Skeletal muscle tissue (tissue), 4 donors: ENCODE data around the gene WSB2. TPM values are rescaled to one million over a fixed set of nuclear protein-coding genes. Genes with fewer than 3 reads are reported as not detected.

Experiments used
- H3K27ac ChIP-seq: one replicate; pipeline ENCODE4 v1.7.0; 2013; ENCODE audit warnings: mild to moderate bottlenecking, low read depth, low read length, inconsistent platforms
- H3K27me3 ChIP-seq, 3 donors: one replicate each; pipeline ENCODE4 v1.7.0; 2013; ENCODE audit warnings: low read length in 3 of 3; ENCODE audit not compliant: control insufficient read depth in 3 of 3, insufficient read depth in 3 of 3
- H3K36me3 ChIP-seq, 3 donors: one replicate each; pipeline ENCODE4 v1.7.0; 2013; ENCODE audit warnings: low read length in 3 of 3; ENCODE audit not compliant: control insufficient read depth in 3 of 3, insufficient read depth in 3 of 3
- H3K4me1 ChIP-seq, 3 donors: one replicate each; pipeline ENCODE4 v1.7.0; 2013; ENCODE audit warnings: low read length in 3 of 3, mild to moderate bottlenecking in 3 of 3; ENCODE audit not compliant: control insufficient read depth in 3 of 3, insufficient read depth in 3 of 3
- H3K4me3 ChIP-seq, 3 donors: one replicate each; pipeline ENCODE4 v1.7.0; 2013; ENCODE audit warnings: low read length in 3 of 3
- H3K9ac ChIP-seq, 3 donors: one replicate each; pipeline ENCODE4 v1.7.0; 2013; ENCODE audit warnings: low read length in 3 of 3, mild to moderate bottlenecking in 3 of 3, moderate library complexity in 2 of 3, low read depth in 1 of 3
- H3K9me3 ChIP-seq, 3 donors: one replicate each; pipeline ENCODE4 v1.7.0; 2013; ENCODE audit warnings: low read length in 3 of 3; ENCODE audit not compliant: control insufficient read depth in 3 of 3
- total RNA-seq: library from RNA; depleted of rRNA; stranded (reverse); fragments of >200 nt; gene quantifications from one replicate; pipeline ENCODE4 v1.2.3, GENCODE V29; 2014
- donor health status: Osteomylitis.

WSB2 gene
- total RNA-seq, 1 donor from 2014 or later: 96.6 TPM

DNA sequence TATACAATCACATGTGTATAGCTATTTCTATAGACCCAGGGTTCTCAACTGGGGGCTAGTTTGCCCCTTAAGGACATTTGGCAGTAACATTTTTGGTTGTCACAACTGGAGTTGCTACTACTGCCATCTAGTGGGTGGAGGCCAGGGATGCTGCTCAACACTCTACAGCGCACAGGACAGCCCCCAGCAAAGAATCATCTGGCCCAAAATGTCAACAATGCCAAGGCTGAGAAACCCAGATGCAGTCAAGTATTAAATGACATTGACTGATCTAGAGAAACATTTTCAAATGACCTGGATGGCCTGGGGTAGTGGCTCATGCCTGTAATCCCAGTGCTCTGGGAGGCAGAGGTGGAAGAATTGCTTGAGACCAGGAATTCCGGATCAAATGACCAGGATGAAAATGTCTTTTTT, 5.8 kb downstream of the WSB2 start:
- H3K9me3 ChIP-seq: no peaks in the 10 kb centered on the region
- H3K4me3 ChIP-seq: no peak overlapping the region
- peaks cover 39 to 48% (median 45%) of the 10 kb centered on the region in 3 donors for H3K4me1 ChIP-seq
- H3K27me3 ChIP-seq: no peaks in the 10 kb centered on the region
- H3K9ac ChIP-seq: no peak overlapping the region
- H3K27ac ChIP-seq: peak overlapping the region; percentile 46
- H3K36me3 ChIP-seq: peaks cover 2 to 5% (median 5%) of the 10 kb centered on the region in 3 donors

DNA sequence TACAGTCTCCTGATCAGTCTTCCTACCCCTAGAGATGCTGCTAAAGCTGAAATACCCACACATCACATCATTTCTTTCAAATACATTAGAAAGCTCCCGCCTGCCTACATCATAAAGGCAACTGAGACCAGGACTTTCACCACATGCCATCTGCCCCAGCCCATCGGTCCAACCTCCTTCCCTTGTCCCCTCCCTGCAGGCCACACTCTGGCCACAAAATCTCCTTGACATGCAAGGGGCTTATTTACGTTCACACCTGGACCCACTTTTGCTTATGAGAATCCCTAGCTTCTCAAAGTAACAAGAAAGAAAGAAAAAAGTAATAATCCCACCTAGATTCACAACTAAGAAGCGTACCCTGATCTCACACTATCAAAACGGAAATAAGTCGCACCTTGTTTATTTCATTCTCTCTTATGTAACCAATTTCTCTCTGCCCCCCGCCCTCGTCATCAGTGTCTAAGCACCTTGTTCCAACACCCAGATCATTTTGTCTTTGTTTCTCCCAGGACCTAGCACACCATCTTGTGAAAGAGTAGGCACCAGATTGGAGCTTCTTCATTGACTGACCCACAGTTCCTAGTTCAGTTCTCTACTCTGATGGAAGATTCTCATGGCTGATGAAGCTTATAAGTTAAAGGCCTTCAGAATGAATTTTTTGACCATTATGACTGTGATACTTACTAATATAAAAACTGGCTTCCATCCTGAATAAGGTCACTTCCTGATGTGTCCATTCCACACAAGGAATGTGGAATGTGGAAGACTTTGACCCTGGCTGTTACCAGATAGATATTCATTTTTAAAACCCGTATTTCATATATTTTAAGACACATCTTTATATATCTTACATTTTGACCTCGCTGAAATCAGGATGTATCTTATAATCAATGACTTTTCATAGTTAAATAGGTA, 7.7 kb downstream of the WSB2 start:
- no peaks in the 10 kb centered on the region for H3K9me3 ChIP-seq
- no peaks in the 10 kb centered on the region for H3K27me3 ChIP-seq
- peaks cover 29 to 42% (median 40%) of the 10 kb centered on the region in 3 donors for H3K4me1 ChIP-seq
- peak overlapping the region in 2 of 3 donors; percentile 18 to 34 for H3K9ac ChIP-seq
- peaks cover 2 to 9% (median 5%) of the 10 kb centered on the region in 3 donors for H3K36me3 ChIP-seq
- H3K4me3 ChIP-seq: peak overlapping the region in 2 of 3 donors; percentile 6 to 44
- H3K27ac ChIP-seq: peak overlapping the region; percentile 81

GRCh38 chr12:118052324-118053070, 8.5 kb downstream of the WSB2 start:
- no peaks in the 10 kb centered on the region for H3K9me3 ChIP-seq
- peak overlapping the region; percentile 81 for H3K27ac ChIP-seq
- peak overlapping the region; percentile 6 to 49 (median 44) for H3K4me3 ChIP-seq
- H3K36me3 ChIP-seq: peaks cover 7 to 9% (median 7%) of the 10 kb centered on the region in 3 donors
- H3K4me1 ChIP-seq: peaks cover 29 to 42% (median 40%) of the 10 kb centered on the region in 3 donors
- peak overlapping the region; percentile 18 to 62 (median 59) for H3K9ac ChIP-seq
- H3K27me3 ChIP-seq: no peaks in the 10 kb centered on the region

DNA sequence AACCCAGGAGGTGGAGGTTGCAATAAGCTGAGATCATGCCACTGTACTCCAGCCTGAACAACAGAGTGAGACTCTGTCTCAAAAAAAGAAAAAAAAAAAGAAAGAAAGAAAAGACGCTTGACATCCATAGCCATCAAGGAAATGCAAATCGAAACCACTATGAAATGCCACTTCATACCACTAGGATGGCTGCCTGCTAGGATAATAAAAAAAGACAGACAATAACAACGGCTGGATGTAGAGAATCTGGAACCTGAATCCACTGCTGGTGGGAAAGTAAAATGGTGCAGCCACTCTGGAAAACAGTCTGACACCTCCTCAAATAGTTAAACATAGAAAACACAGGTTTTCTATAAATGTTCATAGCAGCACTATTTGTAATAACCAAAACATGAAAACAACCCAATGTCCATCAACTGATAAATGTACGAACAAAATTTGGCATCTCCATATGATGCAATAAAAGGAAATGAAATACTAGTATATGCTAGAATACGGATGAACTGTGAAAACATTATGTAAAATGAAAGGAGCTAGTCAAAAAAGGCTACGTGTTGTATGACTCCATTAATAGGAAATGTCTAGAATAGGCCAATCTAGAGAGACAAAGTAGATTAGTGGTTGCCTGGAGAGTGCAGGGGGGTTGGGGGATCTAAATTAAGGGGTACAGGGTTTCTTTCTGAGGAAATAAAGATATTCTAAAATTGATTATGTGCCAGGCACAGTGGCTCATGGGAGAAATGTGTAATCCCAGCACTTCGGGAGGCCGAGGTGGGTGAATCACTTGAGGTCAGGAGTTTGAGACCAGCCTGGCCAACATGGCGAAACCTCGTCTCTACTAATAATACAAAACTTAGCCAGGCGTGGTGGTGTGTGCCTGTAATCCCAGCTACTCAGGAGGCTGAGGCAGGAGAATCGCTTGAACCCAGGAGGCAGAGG, 9.7 kb downstream of the WSB2 start:
- no peaks in the 10 kb centered on the region for H3K9me3 ChIP-seq
- no peak overlapping the region for H3K9ac ChIP-seq
- H3K4me1 ChIP-seq: peaks cover 29 to 35% (median 34%) of the 10 kb centered on the region in 3 donors
- H3K27me3 ChIP-seq: no peaks in the 10 kb centered on the region
- H3K27ac ChIP-seq: peak overlapping the region; percentile 81
- H3K36me3 ChIP-seq: peaks cover 7 to 10% (median 9%) of the 10 kb centered on the region in 3 donors
- H3K4me3 ChIP-seq: no peak overlapping the region

DNA sequence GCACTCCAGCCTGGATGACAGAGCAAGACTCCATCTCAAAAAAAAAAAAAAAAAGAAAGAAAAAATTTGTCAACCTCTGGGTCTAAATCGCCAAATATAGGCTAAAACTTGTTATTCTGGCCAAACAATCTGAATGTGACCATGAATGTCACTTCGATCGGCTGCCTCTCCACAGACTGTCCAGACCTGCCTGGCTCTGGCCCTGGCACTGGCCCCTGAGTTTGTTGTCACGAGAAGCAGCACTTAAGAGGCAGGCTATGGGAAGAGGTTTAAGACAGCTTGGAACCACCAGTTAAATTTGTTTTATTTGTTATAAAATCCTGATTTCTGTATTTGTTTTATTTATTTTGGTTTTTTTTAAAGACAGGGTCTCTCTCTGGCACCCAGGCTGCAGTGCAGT, 14.5 kb downstream of the WSB2 start:
- no peaks in the 10 kb centered on the region for H3K9me3 ChIP-seq
- peaks cover 31 to 38% (median 38%) of the 10 kb centered on the region in 3 donors for H3K36me3 ChIP-seq
- no peak overlapping the region for H3K4me3 ChIP-seq
- no peaks in the 10 kb centered on the region for H3K4me1 ChIP-seq
- H3K27me3 ChIP-seq: no peaks in the 10 kb centered on the region
- no peak overlapping the region for H3K27ac ChIP-seq
- H3K9ac ChIP-seq: no peak overlapping the region

GRCh38 chr12:118044577-118044976, 16.4 kb downstream of the WSB2 start:
- H3K9me3 ChIP-seq: no peaks in the 10 kb centered on the region
- no peak overlapping the region for H3K9ac ChIP-seq
- no peaks in the 10 kb centered on the region for H3K27me3 ChIP-seq
- no peaks in the 10 kb centered on the region for H3K4me1 ChIP-seq
- no peak overlapping the region for H3K27ac ChIP-seq
- H3K36me3 ChIP-seq: peaks cover 39 to 51% (median 40%) of the 10 kb centered on the region in 3 donors
- H3K4me3 ChIP-seq: no peak overlapping the region

DNA sequence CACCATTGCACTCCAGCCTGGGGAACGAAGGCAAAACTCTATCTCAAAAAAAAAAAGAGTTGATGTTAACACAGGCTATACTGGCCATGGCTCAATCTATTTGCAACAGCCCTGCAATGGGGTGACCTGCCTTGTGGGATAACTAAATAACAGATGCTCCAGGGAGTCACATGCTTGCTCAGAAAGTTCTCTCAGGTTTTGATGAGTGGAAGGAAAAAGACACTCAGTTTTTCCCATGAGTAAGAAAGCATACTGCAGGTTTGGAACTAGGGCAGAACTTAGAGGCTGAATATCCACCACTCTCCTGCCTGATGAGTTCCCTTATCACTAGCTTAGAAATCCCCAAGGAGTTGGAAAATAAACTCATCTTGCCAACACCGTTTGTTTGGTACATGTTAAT, 16.9 kb downstream of the WSB2 start:
- H3K36me3 ChIP-seq: peaks cover 42 to 54% (median 44%) of the 10 kb centered on the region in 3 donors
- no peak overlapping the region for H3K27ac ChIP-seq
- no peaks in the 10 kb centered on the region for H3K27me3 ChIP-seq
- H3K9me3 ChIP-seq: no peaks in the 10 kb centered on the region
- H3K4me3 ChIP-seq: no peak overlapping the region
- no peaks in the 10 kb centered on the region for H3K4me1 ChIP-seq
- H3K9ac ChIP-seq: no peak overlapping the region

DNA sequence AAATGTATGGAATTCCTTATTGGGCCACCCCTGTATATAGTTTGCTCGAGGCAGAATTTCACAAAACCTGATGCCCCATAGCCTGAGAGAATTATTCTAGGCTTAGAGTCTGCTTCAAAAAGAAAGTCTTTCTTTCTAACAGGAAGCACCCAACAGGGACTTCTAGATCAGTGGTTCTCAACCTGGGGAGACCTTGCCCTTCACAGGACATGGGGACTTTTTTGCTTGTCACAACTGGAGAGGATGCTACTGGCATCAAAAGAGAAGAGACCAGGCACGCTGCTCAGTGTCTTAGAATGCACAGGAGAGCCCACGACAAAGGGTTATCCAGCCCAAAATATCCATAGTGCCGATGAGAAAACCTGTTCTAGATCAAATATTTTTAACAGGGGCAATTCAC, 18.9 kb downstream of the WSB2 start:
- Histone ChIP-seq H3K9me3 (no peaks in the 10 kb centered on the region), H3K9ac (no peak overlapping the region), H3K4me1 (no peaks in the 10 kb centered on the region), H3K27ac (no peak overlapping the region), H3K4me3 (no peak overlapping the region), H3K36me3 (peaks cover 49 to 61% (median 55%) of the 10 kb centered on the region in 3 donors), H3K27me3 (no peaks in the 10 kb centered on the region)

- H3K27me3 ChIP-seq: no peaks in the 10 kb centered on the region
- peaks cover 0 to 2% (median 0%) of the 10 kb centered on the region in 3 donors for H3K4me1 ChIP-seq
- peaks cover 72 to 83% (median 77%) of the 10 kb centered on the region in 3 donors for H3K36me3 ChIP-seq
- H3K9me3 ChIP-seq: no peaks in the 10 kb centered on the region
- H3K9ac ChIP-seq: peak overlapping the region in 1 of 3 donors; percentile 8
- H3K4me3 ChIP-seq: no peak overlapping the region
- no peak overlapping the region for H3K27ac ChIP-seq
These were observed 22.8 kb downstream of the WSB2 start for GRCh38 chr12:118038137-118038536.
